GM03348 (cell line): ENCODE measurements around the gene PPM1H.
A peak's percentile ranks its signal among the peaks of the same experiment; 100 is the strongest.
"Not testable (repeated sequence)": the region's sequence is repeated elsewhere in the genome, so short reads cannot be mapped to it uniquely, and the experiment has no call there.

Experiments
- DNase-seq: peaks from one replicate; pipeline ENCODE4 v3.0.0; 2012; ENCODE audit warnings: low spot score

Gene PPM1H

GRCh38 chr12:62681306-62681705 lies 253.6 kb downstream of the PPM1H start:
- DNase-seq: no peak

- DNase-seq: no peak
These were observed 255.3 kb downstream of the PPM1H start for GRCh38 chr12:62679608-62680007.

GRCh38 chr12:62677355-62677754 lies 257.6 kb downstream of the PPM1H start:
- no peak for DNase-seq

- no peak for DNase-seq
These were observed 258.2 kb downstream of the PPM1H start for GRCh38 chr12:62676521-62677307.

- DNase-seq: no peak
These were observed 261.7 kb downstream of the PPM1H start for GRCh38 chr12:62673028-62673815.

GRCh38 chr12:62670986-62671720 lies 263.8 kb downstream of the PPM1H start:
- DNase-seq: no peak

- DNase-seq: no peak
These were observed 266.2 kb downstream of the PPM1H start for GRCh38 chr12:62668782-62669181.

GRCh38 chr12:62664951-62665350 lies 270.0 kb downstream of the PPM1H start:
- DNase-seq: not testable (repeated sequence)

- DNase-seq: peak; percentile 77
These were observed 274.2 kb downstream of the PPM1H start for GRCh38 chr12:62660756-62661155.

- no peak for DNase-seq
These were observed 275.3 kb downstream of the PPM1H start for GRCh38 chr12:62659453-62660295.

GRCh38 chr12:62658910-62659309 lies 276.0 kb downstream of the PPM1H start:
- no peak for DNase-seq

- DNase-seq: peak; percentile 29
These were observed 277.7 kb downstream of the PPM1H start for GRCh38 chr12:62657363-62657632.

- DNase-seq: no peak
These were observed 278.2 kb downstream of the PPM1H start for GRCh38 chr12:62656591-62657362.

- no peak for DNase-seq
These were observed 279.2 kb downstream of the PPM1H start for GRCh38 chr12:62655666-62656151.

GRCh38 chr12:62654326-62655241 lies 280.4 kb downstream of the PPM1H start:
- no peak for DNase-seq

GRCh38 chr12:62653740-62654139 lies 281.2 kb downstream of the PPM1H start:
- DNase-seq: no peak

- no peak for DNase-seq
These were observed 281.6 kb downstream of the PPM1H start for GRCh38 chr12:62653304-62653703.

GRCh38 chr12:62651138-62651537 lies 283.8 kb downstream of the PPM1H start:
- DNase-seq: no peak

- DNase-seq: no peak
These were observed 285.4 kb downstream of the PPM1H start for GRCh38 chr12:62649412-62650138.
